Hematopoietic multipotent progenitor cell treated with erythropoietin and hydrocortisone succinate and interleukin-3 and kit ligand, for 15 days (in vitro differentiated cells): ENCODE data around the gene FLG2.

Source experiments
- DNase-seq: peaks from one replicate; pipeline ENCODE4 v3.0.0-alpha.2; 2015; ENCODE audit warnings: low spot score

Gene FLG2

DNA sequence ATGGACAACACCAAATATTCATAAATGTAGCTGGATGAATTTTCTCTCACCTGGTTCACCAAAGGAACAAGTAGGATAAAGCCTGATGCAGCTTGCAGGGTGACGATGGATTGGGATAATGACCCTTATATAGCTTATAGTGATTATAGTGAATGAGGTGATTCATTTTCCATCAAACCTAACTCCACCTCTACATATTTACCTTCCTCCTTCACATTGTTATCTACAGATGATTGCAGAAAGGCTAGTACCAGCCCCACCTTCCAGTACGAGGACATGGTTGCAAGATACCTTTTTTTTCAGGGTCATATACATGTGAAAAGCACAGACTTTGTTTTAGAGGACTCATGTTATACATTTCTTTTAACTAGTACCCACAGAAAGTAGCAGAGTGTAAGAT is at the start of gene FLG2:
TSS of gene FLG2 (minus strand) at position 101 of the 400 bp plus-strand sequence. CDS start 1,122 bp downstream, outside the sequence.
- no peak for DNase-seq

DNA sequence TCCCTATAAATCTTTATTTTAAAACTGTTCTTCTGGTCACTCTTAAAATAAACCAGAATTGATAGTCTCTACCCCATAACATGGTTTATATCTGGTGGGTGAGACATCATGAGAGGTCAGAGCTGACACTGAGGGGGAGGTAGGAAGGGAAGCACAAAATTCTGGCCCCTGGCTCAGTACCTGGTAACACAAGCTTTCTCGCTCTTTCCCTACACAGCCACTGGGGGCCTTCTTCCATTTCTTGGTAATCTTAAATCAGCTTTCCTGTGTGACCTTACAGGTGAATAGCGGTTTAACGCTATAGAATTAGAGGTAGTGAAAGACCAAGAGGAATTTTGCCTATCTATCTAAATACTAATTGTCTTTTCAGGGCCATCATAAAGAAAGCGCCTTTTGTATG is 48.9 kb upstream of the FLG2 start:
- DNase-seq: no peak

DNA sequence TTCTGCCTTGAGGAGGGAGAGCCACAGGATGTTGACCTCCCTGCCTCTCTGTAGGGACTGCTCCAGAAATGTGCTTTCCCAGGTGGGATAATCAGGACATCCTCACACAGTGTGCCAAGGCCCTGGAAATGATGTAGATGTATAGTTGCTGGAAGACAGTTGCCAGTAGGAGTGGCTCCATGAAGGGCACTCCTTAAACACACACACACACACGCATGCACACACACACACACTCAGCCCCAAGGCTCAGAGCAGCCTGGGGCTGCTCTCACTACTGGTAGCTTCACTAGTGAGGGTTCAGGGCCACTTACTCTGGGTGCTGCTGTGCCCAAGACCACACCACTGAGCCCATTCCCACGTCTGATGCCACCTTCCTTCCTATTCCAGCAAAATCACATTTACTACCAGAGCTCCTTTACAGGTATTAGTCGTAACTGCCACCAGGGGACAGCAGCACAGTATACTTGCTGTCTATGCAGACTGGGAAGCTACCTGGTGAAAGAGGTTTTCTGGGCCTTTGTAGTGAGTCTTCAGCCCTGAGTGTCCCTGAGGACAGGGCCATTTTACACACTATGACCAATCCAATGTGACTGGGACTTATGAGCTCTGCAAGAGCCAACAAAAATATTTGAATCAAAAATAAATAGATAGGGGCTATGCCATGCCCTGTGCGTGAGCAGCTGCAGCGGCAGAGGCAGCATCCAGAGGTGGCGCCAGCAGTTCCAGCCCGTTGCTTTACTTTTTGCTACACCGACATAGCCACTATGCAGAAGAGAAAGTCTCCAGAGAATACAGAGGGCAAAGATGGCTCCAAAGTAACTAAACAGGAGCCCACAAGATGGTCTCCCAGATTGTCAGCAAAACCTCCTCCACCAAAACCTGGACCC is 39.2 kb upstream of the FLG2 start:
- no peak for DNase-seq

DNA sequence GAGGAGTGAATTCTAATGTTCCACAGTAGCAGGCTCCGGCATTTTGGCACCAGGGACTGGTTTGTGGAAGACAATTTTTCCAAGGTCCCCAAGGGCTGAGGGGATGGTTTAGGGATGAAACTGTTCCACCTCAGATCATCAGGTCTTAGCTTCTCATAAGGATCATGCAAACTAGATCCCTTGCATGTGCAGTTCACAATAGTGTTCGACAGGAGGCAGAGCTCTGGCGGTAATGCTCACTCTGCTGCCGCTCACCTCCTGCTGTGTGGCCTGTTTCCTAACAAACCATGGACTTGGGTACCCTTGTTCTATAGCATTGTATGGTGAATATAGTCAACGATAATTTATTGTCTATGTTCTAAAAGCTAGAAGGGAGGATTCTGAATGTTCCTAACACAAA is 37.7 kb upstream of the FLG2 start:
- no peak for DNase-seq

DNA sequence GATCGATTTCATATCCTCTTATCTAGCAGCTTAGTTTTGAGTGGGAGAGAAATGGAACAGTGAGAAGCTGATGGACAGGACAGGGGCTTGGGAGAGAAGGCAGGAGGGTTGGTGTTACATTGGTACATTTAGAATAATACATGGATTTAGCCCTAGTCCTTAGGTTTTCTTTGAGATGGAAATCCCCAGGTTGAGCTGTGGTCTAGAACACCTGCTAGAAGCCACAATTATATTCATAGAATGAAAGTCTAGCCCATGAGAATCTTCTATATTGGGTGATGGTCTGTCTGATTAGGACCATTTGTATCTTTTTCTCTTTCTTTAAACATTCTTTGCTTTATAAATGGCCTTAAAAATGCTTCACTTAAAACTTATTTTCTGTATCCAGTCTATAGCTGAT is 34.3 kb upstream of the FLG2 start:
- no peak for DNase-seq

DNA sequence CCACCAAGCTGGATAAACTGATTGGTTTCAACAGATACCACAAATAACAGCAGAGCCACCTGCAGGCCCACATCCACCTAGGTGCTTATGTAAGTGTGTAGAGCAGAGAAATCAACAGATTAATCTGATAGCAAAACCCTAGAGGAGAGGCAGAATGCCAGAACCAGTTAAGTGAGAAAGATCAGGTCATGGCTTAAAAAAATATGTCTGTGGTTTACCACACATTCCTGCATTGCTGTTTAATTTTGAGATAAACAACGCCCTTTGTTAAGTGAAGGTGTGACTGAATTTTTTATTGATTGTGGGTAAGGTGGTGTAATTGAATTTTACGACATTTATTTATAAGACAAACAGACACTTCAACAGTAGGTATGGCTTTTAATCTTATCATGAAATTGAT is 33.1 kb upstream of the FLG2 start:
- no peak for DNase-seq

DNA sequence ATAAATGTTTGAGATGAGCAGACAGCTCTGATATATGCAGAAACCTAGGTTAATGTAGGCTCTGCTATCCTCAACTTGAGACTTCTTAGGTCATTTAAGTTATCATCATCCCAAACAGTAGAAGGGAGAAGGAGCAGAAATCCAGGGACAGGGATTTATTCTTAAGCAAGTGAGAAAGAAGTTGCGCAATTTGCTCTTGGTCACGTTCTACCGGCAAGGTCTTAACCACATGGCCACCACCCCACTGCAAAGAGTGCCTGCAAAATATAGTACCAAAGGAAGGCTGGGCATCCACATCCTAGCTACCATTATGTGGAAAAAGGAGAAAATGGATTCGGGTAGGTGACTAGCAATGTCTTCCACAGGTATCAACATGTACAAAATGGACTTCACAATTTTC is 29.1 kb upstream of the FLG2 start:
- DNase-seq: no peak

DNA sequence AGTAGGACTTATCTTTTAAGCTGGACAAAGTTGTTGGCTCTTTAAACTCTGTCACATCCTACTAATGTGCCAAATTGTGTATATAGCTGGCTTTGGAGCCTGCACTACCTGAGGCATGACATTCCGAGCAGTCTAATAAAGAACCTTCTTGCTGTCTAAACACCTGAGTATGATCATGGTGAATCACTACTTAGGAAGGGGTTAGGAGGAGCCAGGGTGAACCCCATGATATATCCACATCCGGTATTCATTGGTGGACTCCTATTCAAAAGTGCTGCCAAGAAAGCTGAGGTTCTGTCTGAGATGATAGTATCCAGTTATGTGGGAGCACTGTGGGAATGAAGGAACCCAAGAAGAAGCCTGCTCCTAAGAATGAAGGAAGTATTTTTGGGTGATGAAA is 27.1 kb upstream of the FLG2 start:
- DNase-seq: no peak

DNA sequence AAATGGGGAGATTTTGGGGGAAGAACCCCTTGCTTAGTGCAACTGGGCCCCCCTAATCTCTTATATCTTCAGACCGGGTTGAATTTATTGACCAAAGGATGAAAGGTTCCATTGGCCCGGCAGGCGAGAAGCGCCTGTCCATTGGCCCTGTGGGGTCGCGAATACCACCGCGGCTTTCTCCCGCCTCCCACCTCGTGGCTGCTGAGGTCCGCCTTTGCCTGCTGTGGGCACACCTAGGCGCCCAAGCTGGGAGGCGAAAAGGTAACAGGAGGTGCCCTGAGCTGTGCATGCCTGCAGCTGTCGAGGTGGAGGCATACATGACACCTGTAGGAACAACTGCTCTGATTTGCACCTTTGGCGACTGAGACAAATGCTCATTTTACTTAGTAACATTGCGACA is 21.1 kb upstream of the FLG2 start:
- DNase-seq: no peak

DNA sequence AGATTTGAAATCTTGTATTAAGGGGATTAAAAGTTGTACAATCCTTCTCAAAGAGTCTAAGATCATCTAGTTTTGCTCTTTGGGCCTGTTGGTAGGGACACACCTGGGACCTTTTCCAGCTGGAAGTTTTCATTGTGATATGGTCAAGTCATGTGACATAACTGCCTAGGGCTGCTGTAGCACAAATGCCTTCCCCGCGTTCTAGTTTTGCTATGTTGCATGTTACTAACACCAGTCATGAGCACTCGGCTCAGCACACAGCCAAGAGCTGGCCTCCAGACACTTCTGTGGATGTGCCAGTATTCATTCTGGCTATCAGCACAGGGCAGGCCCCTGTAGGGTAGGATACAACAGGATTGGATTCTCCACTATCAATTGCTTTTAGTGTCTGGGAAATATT is 14.6 kb upstream of the FLG2 start:
- no peak for DNase-seq

DNA sequence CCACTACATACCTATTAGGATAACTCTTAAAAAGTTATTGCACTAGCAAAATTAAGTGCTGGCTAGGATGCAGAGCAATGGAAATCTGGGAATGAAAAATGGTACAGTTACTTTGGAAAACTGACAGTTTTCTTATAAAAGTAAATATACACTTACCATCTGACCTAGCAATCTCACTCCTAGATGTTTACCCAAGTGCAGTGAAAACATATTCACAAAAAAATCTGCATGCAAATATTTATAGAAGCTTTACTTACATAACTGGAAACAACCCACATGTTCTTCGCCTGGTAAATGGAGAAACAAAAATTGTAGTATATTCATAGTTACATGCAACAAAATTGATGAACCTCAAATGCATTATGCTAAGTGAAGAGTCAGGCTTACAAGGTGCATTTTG is 12.9 kb upstream of the FLG2 start:
- no peak for DNase-seq

DNA sequence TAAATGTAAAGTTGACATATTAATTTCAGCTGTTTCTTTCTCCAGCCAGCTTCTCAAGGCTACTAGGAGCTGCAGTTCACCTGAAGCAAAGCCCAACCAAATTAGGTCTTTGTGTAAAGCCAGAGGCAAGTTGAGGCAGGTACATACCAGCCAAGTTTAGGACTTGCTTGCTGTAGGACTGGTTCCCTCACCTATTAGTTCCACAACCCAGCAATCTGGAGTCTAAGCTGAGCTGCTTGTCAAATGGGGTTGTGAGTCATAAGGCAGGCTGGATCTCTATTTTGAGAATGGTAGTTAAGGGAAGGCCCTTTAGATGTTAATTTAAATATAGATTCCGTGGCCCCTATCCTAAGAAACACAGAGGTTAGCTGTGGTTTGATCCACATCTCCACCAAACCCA is 7.6 kb upstream of the FLG2 start:
- no peak for DNase-seq

DNA sequence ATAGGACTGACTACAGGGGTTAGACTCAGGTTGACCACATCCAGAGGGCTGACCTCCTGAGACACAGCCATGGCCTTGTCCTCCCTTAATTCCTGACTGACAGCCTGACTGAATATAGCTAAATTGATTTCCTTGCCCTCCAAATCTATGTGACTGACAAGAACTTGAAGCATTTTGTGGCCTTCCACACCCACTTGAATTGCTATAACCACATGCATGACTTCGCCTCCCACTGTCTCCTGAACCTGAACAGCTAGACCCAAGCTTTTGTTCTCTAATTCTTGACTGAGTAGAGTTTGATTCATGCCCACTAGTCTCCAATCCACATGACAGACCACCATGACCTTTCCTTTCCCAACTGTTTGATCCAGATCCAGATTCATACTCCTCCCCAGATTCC is 3.1 kb downstream of the FLG2 start:
- no peak for DNase-seq

DNA sequence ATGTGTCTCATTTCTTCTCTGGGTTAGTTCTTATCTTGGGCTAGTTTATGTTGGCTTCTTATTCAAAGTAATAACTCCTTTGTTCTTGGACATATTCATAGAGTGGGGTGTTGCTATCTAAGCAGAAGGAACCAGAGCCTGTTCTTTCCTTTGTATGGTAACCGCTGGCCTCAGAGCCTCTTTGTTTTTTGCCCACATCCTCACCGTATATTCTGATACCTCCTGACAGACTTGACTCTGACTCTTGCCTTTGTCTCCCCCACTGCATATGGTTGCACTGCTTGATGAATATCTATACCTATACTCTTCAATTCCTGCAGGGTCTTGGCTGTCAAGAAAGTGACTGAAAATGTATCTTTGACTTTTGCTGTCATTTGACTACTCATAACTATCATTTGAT is 10.2 kb downstream of the FLG2 start:
- no peak for DNase-seq

DNA sequence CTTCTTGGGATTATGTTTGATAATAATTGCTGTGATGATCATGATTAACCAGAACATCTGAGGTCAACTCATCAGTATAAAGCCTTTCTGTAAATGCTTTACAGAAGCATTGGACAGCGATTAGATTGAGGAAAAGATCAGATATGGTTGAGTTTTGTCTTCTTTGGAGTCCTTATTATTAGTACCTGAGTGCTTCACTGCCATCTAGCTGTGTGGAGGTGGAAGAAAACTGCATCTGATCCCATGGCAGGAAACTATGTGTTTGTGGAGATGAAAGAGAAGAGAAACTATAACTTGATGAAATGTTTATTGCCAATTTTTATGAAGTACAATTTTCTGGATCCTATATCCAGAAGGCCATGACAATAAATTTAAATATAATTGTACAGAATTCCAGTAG is 11.4 kb downstream of the FLG2 start:
- no peak for DNase-seq

DNA sequence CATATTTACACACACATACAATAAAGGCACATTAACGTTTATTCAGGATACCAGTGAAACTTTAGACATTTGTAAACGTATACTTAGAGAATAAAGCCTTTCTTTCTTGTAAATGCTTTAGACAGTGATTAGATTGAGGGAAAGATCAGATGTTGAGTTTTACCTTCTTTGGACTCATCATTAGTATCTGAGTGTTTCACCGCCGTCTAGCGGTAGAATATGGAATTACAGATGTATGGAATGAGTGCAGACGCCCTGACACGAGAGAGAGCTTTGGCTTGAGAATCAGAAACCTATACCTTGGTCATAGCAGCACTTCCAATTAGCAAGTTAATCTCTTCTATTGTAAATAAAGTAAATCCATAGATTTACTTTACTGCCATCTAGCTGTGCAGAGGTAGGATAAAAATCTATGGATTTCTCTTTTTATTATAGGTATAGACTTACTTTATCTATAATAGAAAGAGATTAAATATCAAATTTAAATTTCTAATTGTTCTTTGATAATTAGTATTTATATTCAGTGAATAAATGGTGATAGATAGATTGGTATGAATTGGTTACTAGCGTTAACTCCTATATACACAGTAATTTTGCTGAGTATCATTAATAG is 12.6 kb downstream of the FLG2 start:
- DNase-seq: peak; percentile 61

DNA sequence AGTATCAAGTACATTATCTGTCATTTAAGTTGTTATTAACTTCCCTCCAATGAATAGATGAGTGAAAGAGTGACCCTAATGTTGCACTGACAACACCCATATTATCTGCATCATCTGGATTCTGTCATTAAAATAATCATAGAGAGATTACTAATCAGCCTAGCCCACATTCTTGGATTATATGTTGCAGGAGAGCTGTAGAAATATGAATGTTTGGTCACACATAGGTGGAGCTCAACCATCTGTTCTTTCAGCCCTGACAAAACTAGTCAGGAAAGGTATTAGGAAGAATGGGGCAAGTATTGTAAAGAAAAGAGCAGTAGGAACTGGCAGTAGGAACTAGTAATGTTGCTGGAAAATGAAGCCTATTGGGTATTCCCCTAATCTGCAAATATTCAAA is 15.4 kb downstream of the FLG2 start:
- no peak for DNase-seq

DNA sequence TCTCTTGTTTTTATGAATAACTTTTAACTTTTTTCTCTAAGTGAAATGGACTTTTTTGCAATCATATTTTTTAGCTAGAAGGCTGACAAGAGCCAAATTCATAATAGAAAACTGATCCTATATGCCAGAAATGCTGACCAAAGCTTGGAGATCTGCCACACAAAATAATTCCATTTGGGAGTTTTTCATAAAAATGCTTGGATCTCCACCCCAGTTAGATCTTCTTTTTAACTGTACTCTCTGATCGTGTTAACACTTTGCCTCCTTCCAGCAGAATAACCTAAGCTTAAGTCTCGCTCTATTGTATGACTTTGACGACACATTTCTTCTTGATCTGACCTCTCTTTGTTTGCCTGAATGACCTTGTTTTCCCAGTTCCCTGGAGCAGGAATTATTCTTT is 16.8 kb downstream of the FLG2 start:
- DNase-seq: no peak

DNA sequence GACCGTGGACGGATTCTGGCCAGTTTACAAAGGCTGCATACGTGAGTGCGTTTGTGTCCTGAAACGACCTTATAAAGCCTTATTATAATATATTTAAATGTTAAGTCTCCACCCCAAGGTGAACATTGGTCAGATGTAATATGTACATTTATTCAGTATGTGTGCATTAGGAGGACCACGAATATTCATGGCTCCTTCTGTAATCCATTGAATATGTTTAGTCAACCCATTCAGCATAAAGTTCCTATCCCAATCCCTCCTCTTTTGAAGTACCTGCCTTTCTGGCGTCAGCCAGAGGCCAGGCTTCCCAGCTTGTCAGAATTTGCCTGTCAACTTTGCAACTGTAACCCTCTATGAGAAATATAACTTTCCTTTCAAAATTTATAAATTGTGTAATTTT is 24.4 kb downstream of the FLG2 start:
- DNase-seq: no peak

DNA sequence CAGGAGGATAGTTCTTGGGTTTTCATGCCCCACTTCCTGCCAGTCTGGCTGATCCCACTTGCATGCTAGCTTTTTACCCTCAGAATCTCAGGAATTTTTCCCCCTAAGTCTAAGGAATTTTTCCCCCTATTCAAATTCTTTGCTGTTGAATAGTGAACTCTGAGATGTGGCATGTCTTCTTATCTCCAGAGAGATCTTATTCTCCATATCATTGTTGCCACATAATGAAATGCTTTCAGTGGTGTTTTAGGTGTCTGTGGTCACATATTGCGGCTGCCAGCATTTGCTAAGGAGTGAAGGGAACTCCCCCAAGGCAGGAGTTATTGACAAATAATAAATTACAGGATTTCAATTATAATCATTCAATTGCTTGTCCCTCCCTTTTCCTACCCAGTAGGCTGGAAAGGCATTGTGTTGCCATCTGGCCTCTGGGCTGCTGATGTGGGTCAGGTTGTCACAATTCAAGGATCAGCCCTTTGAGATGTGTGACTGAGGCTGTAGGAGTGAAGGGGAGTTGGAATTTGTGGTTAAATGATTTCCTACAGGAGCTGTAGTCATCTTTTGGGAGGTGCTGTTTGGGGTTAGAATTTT is 30.9 kb downstream of the FLG2 start:
- no peak for DNase-seq

DNA sequence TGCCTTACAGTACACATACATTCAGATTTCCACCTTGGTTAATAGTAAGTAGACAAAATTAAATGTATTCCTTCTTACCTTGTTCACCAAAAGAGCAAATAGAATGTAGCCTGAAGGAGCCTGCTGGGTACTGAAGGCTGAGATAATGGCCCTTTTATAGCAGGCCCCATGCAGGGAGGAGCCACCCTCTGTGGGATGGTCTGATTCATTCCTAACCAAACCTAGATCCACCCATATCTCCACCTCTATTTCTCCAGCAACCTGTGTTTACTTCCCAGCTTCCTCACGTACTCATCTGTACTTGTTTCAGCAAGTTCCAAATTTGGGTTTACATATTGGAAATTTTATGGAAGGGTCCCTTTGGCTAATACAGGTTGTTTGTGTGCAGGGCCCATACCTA is 34.7 kb downstream of the FLG2 start, which contains the start of gene FLG:
TSS of gene FLG (minus strand) at position 129 of the 400 bp plus-strand sequence. CDS start 9,783 bp downstream, outside the sequence.
- DNase-seq: no peak

DNA sequence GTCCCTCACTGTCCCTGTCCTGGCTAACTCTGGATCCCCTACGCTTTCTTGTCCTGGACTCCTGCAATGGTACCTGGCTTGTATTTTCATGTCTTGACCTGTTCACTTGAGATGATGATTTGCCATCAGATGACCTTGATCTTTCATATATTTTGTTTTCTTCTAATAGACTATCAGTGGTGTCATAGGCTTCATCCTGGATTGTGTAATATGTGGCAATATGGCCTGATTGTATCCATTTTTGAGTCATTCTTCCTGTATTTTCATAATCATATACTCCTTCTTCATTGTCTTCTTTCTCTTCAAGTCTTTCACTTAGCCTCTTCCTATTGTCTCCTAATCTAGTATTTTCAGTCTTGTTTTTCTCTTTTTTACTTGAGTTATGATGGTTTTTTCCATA is 45.8 kb downstream of the FLG2 start:
- DNase-seq: no peak

DNA sequence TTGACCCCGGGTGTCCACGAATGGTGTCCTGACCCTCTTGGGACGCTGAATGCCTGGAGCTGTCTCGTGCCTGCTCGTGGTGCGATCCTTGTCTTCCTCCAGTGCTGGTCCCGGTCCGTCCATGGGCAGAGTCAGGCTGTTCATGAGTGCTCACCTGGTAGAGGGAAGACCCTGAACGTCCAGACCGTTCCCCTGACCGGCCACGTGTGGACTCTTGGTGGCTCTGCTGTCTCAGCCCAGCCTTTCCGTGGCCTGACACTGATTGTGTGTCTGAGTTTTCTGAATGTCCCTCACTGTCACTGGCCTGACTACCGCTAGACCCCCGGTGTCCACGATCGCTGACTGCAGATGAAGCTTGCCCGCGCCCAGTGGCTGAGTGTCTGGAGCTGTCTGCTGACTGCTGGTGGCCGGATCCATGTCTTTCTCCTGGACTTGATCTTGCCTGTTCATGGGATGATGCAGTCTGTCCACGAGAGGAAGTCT is 46.4 kb downstream of the FLG2 start:
- no peak for DNase-seq
